Neural cell (in vitro differentiated cells): ENCODE data around the gene IGSF3. TPM values are rescaled to one million over a fixed set of nuclear protein-coding genes. Genes with fewer than 3 reads are reported as not detected.

Experiments
- H2AFZ ChIP-seq: fragments of 200-600, 300-800 bp; sonication (generic), shearing (Covaris generic); 2 replicates; pipeline ENCODE4 v1.6.0; 2014; ENCODE audit warnings: low read depth, mild to moderate bottlenecking, antibody characterized with exemption, low read length, moderate library complexity
- H3F3A ChIP-seq: fragments of 200-600 bp; shearing (Covaris generic); 2 replicates; pipeline ENCODE4 v1.6.1; 2016; ENCODE audit warnings: mild to moderate bottlenecking, moderate library complexity, mixed read lengths, antibody characterized with exemption, low read length; ENCODE audit not compliant: insufficient read depth, poor library complexity, severe bottlenecking
- H3K27ac ChIP-seq: fragments of 200-600, 300-800 bp; sonication (generic), shearing (Covaris generic); 2 replicates; pipeline ENCODE4 v1.5.1; 2014; ENCODE audit warnings: mild to moderate bottlenecking, low read length, moderate library complexity
- H3K27me3 ChIP-seq: fragments of 300-800, 200-600 bp; sonication (generic), shearing (Covaris generic); 2 replicates; pipeline ENCODE4 v1.6.0; 2014; ENCODE audit warnings: mild to moderate bottlenecking, low read depth, low read length, moderate library complexity; ENCODE audit not compliant: insufficient read depth
- H3K36me3 ChIP-seq: fragments of 300-800, 200-600 bp; sonication (generic), shearing (Covaris generic); 2 replicates; pipeline ENCODE4 v1.5.1; 2014; ENCODE audit warnings: mild to moderate bottlenecking, antibody characterized with exemption, low read length, moderate library complexity; ENCODE audit not compliant: insufficient read depth
- H3K4me2 ChIP-seq: fragments of 300-800, 200-600 bp; sonication (generic), shearing (Covaris generic); 2 replicates; pipeline ENCODE4 v1.6.0; 2014; ENCODE audit warnings: mild to moderate bottlenecking, low read length
- H3K4me3 ChIP-seq: fragments of 300-800, 200-600 bp; sonication (generic), shearing (Covaris generic); 2 replicates; pipeline ENCODE4 v1.5.1; 2014; ENCODE audit warnings: mild to moderate bottlenecking, low read length, moderate library complexity
- H3K79me2 ChIP-seq: fragments of 200-600 bp; shearing (Covaris generic); replicated peaks from 2 replicates; pipeline ENCODE4 v1.6.0; 2014; ENCODE audit warnings: mild to moderate bottlenecking, low read length, moderate library complexity; ENCODE audit not compliant: insufficient read depth
- H3K9ac ChIP-seq: fragments of 300-800, 200-600 bp; sonication (generic), shearing (Covaris generic); 2 replicates; pipeline ENCODE4 v1.6.1; 2016; ENCODE audit warnings: mild to moderate bottlenecking, low read length, mixed read lengths
- H3K9me2 ChIP-seq: fragments of 200-600 bp; shearing (Covaris generic); 2 replicates; pipeline ENCODE4 v1.6.1; 2016; ENCODE audit warnings: mild to moderate bottlenecking, low read length, mixed read lengths; ENCODE audit not compliant: insufficient read depth
- H3K9me3 ChIP-seq: fragments of 200-600, 300-800 bp; sonication (generic), shearing (Covaris generic); 2 replicates; pipeline ENCODE4 v1.6.1; 2016; ENCODE audit warnings: mild to moderate bottlenecking, mixed run types, low read length, moderate library complexity, mixed read lengths
- H4K20me1 ChIP-seq: fragments of 200-600 bp; shearing (Covaris generic); 2 replicates; pipeline ENCODE4 v1.6.1; 2016; ENCODE audit warnings: mild to moderate bottlenecking, mixed run types; ENCODE audit not compliant: insufficient read depth
- CTCF ChIP-seq: fragments of 450-650 bp; IDR thresholded peaks from 2 replicates; pipeline ENCODE4 v1.5.1; 2014; ENCODE audit warnings: antibody characterized with exemption, mild to moderate bottlenecking, moderate library complexity; ENCODE audit not compliant: poor library complexity, severe bottlenecking
- EP300 ChIP-seq: fragments of 450-650 bp; conservative IDR thresholded peaks from 2 replicates; pipeline ENCODE4 v1.6.1; 2014; ENCODE audit warnings: antibody characterized with exemption, mild to moderate bottlenecking, moderate library complexity; ENCODE audit not compliant: poor library complexity, severe bottlenecking
- EZH2 ChIP-seq: fragments of 200-600, 300-800 bp; shearing (Covaris generic), sonication (generic); IDR thresholded peaks from 2 replicates; pipeline ENCODE4 v1.6.1; 2014; ENCODE audit warnings: antibody characterized with exemption, low read length, borderline replicate concordance, mild to moderate bottlenecking; ENCODE audit not compliant: insufficient read depth, poor library complexity, severe bottlenecking
- MXI1 ChIP-seq: fragments of 450-650 bp; conservative IDR thresholded peaks from 2 replicates; pipeline ENCODE4 v1.6.1; 2014; ENCODE audit warnings: antibody characterized with exemption, mild to moderate bottlenecking; ENCODE audit not compliant: poor library complexity, severe bottlenecking
- POLR2AphosphoS5 ChIP-seq: IDR thresholded peaks from 2 replicates; pipeline ENCODE4 v1.6.1; 2012
- SMC3 ChIP-seq: fragments of 450-650 bp; conservative IDR thresholded peaks from 2 replicates; pipeline ENCODE4 v1.6.1; 2014; ENCODE audit warnings: antibody characterized with exemption, mild to moderate bottlenecking, moderate library complexity; ENCODE audit not compliant: poor library complexity
- TAF1 ChIP-seq: IDR thresholded peaks from 2 replicates; pipeline ENCODE4 v1.6.1; 2012; ENCODE audit warnings: low read depth
- polyA plus RNA-seq: library from polyadenylated mRNA; depleted of rRNA; stranded (reverse); fragments of >200 nt; gene quantifications from 2 replicates; pipeline ENCODE4 v1.2.3, GENCODE V29; 2014
- TF ChIP-seq, protein P1 (sequence below): IDR thresholded peaks from 2 replicates; pipeline ENCODE4 v1.6.1; 2012; ENCODE audit warnings: borderline replicate concordance

IGSF3 gene
- polyA plus RNA-seq, 1 donor from 2014 or later: 81.4 TPM

GRCh38 chr1:116692879-116693278 lies 25.3 kb upstream of the IGSF3 start:
- Histone ChIP-seq H4K20me1 (no peaks in the 10 kb centered on the region), H3F3A (peaks cover 6% of the 10 kb centered on the region), H3K36me3 (no peaks in the 10 kb centered on the region), H3K9ac (no peak overlapping the region), H3K27me3 (no peaks in the 10 kb centered on the region), H3K79me2 (no peaks in the 10 kb centered on the region), H3K9me3 (no peaks in the 10 kb centered on the region), H3K4me3 (no peak overlapping the region), H3K4me2 (no peak overlapping the region), H2AFZ (no peak overlapping the region), H3K9me2 (no peaks in the 10 kb centered on the region), H3K27ac (no peak overlapping the region)
- TF ChIP-seq, protein P1, sequence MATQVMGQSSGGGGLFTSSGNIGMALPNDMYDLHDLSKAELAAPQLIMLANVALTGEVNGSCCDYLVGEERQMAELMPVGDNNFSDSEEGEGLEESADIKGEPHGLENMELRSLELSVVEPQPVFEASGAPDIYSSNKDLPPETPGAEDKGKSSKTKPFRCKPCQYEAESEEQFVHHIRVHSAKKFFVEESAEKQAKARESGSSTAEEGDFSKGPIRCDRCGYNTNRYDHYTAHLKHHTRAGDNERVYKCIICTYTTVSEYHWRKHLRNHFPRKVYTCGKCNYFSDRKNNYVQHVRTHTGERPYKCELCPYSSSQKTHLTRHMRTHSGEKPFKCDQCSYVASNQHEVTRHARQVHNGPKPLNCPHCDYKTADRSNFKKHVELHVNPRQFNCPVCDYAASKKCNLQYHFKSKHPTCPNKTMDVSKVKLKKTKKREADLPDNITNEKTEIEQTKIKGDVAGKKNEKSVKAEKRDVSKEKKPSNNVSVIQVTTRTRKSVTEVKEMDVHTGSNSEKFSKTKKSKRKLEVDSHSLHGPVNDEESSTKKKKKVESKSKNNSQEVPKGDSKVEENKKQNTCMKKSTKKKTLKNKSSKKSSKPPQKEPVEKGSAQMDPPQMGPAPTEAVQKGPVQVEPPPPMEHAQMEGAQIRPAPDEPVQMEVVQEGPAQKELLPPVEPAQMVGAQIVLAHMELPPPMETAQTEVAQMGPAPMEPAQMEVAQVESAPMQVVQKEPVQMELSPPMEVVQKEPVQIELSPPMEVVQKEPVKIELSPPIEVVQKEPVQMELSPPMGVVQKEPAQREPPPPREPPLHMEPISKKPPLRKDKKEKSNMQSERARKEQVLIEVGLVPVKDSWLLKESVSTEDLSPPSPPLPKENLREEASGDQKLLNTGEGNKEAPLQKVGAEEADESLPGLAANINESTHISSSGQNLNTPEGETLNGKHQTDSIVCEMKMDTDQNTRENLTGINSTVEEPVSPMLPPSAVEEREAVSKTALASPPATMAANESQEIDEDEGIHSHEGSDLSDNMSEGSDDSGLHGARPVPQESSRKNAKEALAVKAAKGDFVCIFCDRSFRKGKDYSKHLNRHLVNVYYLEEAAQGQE: no peak
- TF ChIP-seq MXI1 (no peak), TAF1 (no peak), SMC3 (no peak), EZH2 (no peak), EP300 (no peak)

GRCh38 chr1:116690849-116691406 lies 23.4 kb upstream of the IGSF3 start:
- Histone ChIP-seq H2AFZ (no peak overlapping the region), H3K27ac (peak overlapping the region; percentile 85)

More at GRCh38 chr1:116690849-116691406, 23.4 kb upstream of the IGSF3 start:
- Histone ChIP-seq H3K27me3 (no peaks in the 10 kb centered on the region), H3F3A (no peaks in the 10 kb centered on the region), H3K36me3 (no peaks in the 10 kb centered on the region), H3K4me2 (peak overlapping the region; percentile 62), H3K9me2 (no peaks in the 10 kb centered on the region), H3K9ac (peak overlapping the region; percentile 48), H3K79me2 (no peaks in the 10 kb centered on the region), H4K20me1 (no peaks in the 10 kb centered on the region), H3K9me3 (no peaks in the 10 kb centered on the region), H3K4me3 (peak overlapping the region; percentile 50)
- TF ChIP-seq MXI1 (peak; percentile 49), SMC3 (no peak), POLR2AphosphoS5 (peak; percentile 14), CTCF (no peak), EP300 (peak; percentile 19)
